VCaP (cell line): Measurements from ENCODE around the gene PACRG.
"Not testable (repeated sequence)": the region's sequence is repeated elsewhere in the genome, so short reads cannot be mapped to it uniquely, and the experiment has no call there.

Experiments used
- H3K27ac ChIP-seq: fragments of 450-650 bp; 2 replicates; pipeline ENCODE4 v1.5.1; 2017
- CTCF ChIP-seq: fragments of 450-650 bp; conservative IDR thresholded peaks from 2 replicates; pipeline ENCODE4 v1.5.1; 2017; ENCODE audit warnings: mild to moderate bottlenecking, moderate library complexity

PACRG gene

GRCh38 chr6:162971356-162971755 is 243.6 kb downstream of the PACRG start:
- H3K27ac ChIP-seq, result no peak overlapping the region
- TF ChIP-seq CTCF, result no peak

DNA sequence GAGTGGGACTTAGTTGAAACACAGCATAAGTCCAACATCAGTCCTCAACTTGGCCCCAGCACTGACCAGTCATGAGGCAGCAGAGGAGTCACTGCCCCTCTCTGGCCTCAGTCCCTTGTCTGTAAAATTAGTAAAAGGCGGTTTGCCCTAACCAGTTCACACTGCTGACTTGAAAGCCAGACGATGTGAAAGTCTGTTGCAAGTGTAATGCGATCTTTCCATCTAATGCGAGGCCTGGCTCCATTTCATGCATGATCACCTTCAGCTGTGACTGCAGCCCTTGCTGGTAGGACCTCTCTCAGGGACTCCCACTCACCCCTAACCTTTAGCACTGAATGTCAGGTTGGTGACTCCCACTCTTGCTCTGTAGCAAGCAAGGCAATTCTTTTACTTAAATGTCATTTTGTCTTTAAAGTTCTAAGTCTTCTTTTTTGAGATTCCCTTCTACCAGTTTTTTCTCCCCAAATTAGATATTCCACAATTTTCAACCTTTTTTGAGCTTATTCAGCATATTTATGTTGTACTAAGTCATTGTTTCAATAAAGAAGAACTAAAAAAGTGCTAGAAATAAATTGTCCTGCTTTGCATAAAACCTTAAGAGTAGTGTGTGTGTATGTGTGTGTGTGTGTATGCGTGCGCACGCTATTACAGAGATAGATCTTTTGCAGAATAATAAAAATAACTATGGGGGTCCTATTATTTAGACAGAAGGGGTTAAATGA is 245.5 kb downstream of the PACRG start:
- H3K27ac ChIP-seq, result no peak overlapping the region
- no peak for TF ChIP-seq CTCF

- H3K27ac ChIP-seq, result no peak overlapping the region
- TF ChIP-seq CTCF, result no peak
Measured at GRCh38 chr6:162973980-162974379, 246.2 kb downstream of the PACRG start.

GRCh38 chr6:162974685-162975084 is 246.9 kb downstream of the PACRG start:
- H3K27ac ChIP-seq, result no peak overlapping the region
- TF ChIP-seq CTCF, result no peak

GRCh38 chr6:162976141-162976540 is 248.4 kb downstream of the PACRG start:
- H3K27ac ChIP-seq, result no peak overlapping the region
- no peak for TF ChIP-seq CTCF

DNA sequence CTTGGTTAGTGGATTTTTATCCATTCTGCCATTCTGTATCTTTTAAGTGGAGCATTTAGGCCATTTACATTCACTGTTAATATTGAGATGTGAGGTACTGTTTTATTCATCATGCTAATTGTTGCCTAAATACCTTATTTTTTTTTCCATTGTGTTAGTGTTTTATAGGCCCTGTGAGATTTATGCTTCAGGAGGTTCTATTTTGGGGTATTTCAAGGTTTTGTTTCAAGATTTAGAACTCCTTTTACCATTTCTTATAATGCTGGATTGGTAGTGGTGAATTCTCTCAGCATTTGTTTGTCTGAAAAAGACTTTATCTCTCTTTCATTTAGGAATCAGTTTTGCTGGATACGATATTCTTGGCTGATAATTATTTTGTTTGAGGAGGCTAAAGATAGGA is 255.5 kb downstream of the PACRG start:
- H3K27ac ChIP-seq, result not testable (repeated sequence)

GRCh38 chr6:162998777-162999176 is 271.0 kb downstream of the PACRG start:
- no peak for TF ChIP-seq CTCF
- H3K27ac ChIP-seq, result no peak overlapping the region

GRCh38 chr6:162999575-163000285 is 272.0 kb downstream of the PACRG start:
- H3K27ac ChIP-seq, result no peak overlapping the region
- TF ChIP-seq CTCF, result no peak
